Parathyroid adenoma (tissue), 2 donors: ENCODE results near the gene CASP3.

Experiments
- H2AFZ ChIP-seq: fragments of 300-600 bp; sonication (generic); one replicate; pipeline ENCODE4 v1.7.0; 2017; ENCODE audit warnings: antibody characterized with exemption, mild to moderate bottlenecking
- H3K27ac ChIP-seq: fragments of 300-600 bp; sonication (generic); one replicate; pipeline ENCODE4 v1.7.0; 2017
- H3K27me3 ChIP-seq: fragments of 300-600 bp; sonication (generic); one replicate; pipeline ENCODE4 v1.7.0; 2017; ENCODE audit warnings: low read length; ENCODE audit not compliant: control insufficient read depth, insufficient read depth
- H3K36me3 ChIP-seq: fragments of 300-600 bp; sonication (generic); one replicate; pipeline ENCODE4 v1.7.0; 2017; ENCODE audit warnings: low read length; ENCODE audit not compliant: control insufficient read depth, insufficient read depth
- H3K4me1 ChIP-seq: fragments of 300-600 bp; sonication (generic); one replicate; pipeline ENCODE4 v1.7.0; 2017; ENCODE audit warnings: control low read depth
- H3K4me2 ChIP-seq: fragments of 300-600 bp; sonication (generic); one replicate; pipeline ENCODE4 v1.7.0; 2017; ENCODE audit warnings: low read length
- H3K4me3 ChIP-seq: fragments of 300-600 bp; sonication (generic); one replicate; pipeline ENCODE4 v1.7.0; 2017; ENCODE audit warnings: low read depth, low read length
- H3K79me2 ChIP-seq: fragments of 300-600 bp; sonication (generic); one replicate; pipeline ENCODE4 v1.7.0; 2017; ENCODE audit warnings: control low read depth
- H3K9ac ChIP-seq: fragments of 300-600 bp; sonication (generic); one replicate; pipeline ENCODE4 v1.7.0; 2017; ENCODE audit warnings: mild to moderate bottlenecking
- H3K9me3 ChIP-seq: fragments of 300-600 bp; sonication (generic); one replicate; pipeline ENCODE4 v1.7.0; 2017; ENCODE audit warnings: low read length; ENCODE audit not compliant: control insufficient read depth
- CTCF ChIP-seq: fragments of 300-600 bp; sonication (generic); IDR thresholded peaks from one replicate; pipeline ENCODE4 v1.7.0; 2017; ENCODE audit warnings: antibody characterized with exemption, mild to moderate bottlenecking
- donor health status: primary hyperparathyroidism.

CASP3 gene

GRCh38 chr4:184641022-184641421 is 8.2 kb downstream of the CASP3 start:
- Histone ChIP-seq H3K27me3 (no peaks in the 10 kb centered on the region), H3K4me2 (no peak overlapping the region), H3K27ac (no peak overlapping the region), H3K9me3 (no peaks in the 10 kb centered on the region), H3K79me2 (peaks cover 27% of the 10 kb centered on the region), H2AFZ (no peak overlapping the region), H3K9ac (no peak overlapping the region), H3K4me3 (no peak overlapping the region), H3K36me3 (no peaks in the 10 kb centered on the region), H3K4me1 (peaks cover 7% of the 10 kb centered on the region)
- no peak for TF ChIP-seq CTCF

- Histone ChIP-seq H3K27ac (no peak overlapping the region), H2AFZ (no peak overlapping the region), H3K4me2 (no peak overlapping the region), H3K9me3 (no peaks in the 10 kb centered on the region), H3K4me3 (no peak overlapping the region), H3K36me3 (no peaks in the 10 kb centered on the region), H3K27me3 (no peaks in the 10 kb centered on the region), H3K79me2 (peaks cover 22% of the 10 kb centered on the region), H3K4me1 (peaks cover 7% of the 10 kb centered on the region), H3K9ac (no peak overlapping the region)
- TF ChIP-seq CTCF, result no peak
Observed at GRCh38 chr4:184636897-184637296, 12.3 kb downstream of the CASP3 start.

DNA sequence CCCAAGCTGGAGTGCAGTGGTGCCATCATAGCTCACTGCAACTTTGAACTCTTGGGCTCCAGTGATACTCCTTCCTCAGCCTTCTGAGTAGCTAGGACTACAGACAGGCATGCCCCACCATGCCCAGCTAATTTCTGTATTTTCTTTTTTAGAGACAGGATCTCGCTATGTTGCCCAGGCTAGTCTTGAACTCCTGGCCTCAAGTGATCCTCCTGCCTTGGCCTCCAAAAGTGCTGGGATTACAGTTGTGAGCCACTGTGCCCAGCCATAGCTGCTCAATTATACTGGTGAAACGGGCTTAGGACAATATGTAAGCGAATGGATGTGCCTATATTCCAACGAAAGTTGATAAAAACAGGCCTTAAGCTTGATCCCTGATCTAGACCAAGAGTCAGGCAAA is 13.1 kb downstream of the CASP3 start:
- TF ChIP-seq CTCF, result no peak
- H3K27me3 ChIP-seq, result no peaks in the 10 kb centered on the region
- no peak overlapping the region for H3K9ac ChIP-seq
- no peaks in the 10 kb centered on the region for H3K9me3 ChIP-seq
- H3K79me2 ChIP-seq, result peaks cover 17% of the 10 kb centered on the region
- no peaks in the 10 kb centered on the region for H3K36me3 ChIP-seq
- H3K4me2 ChIP-seq, result no peak overlapping the region
- H3K4me3 ChIP-seq, result no peak overlapping the region
- no peak overlapping the region for H2AFZ ChIP-seq
- H3K4me1 ChIP-seq, result peaks cover 7% of the 10 kb centered on the region
- no peak overlapping the region for H3K27ac ChIP-seq

DNA sequence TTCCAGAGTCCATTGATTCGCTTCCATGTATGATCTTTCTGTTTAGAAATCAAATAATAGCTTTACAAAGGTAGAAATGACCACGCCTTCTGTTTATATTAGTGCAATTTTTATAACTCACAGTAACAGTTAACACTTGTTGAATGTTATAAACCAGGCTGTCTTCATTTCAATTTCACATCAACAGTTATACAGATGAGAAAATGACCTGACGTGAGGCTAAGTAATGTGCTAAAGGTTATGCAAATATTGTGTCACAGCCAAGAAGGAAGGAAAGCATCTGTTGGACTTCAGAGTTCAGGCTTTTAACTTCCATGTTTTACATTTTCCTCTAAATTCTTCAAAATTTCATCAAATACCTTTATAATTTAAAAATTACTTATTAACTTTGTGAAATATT is 13.9 kb downstream of the CASP3 start:
- no peak overlapping the region for H3K9ac ChIP-seq
- H3K9me3 ChIP-seq, result no peaks in the 10 kb centered on the region
- no peaks in the 10 kb centered on the region for H3K36me3 ChIP-seq

More for the DNA sequence above, 13.9 kb downstream of the CASP3 start:
- peaks cover 7% of the 10 kb centered on the region for H3K4me1 ChIP-seq
- no peak overlapping the region for H3K27ac ChIP-seq
- no peak overlapping the region for H3K4me3 ChIP-seq
- no peak overlapping the region for H3K4me2 ChIP-seq
- no peaks in the 10 kb centered on the region for H3K27me3 ChIP-seq
- TF ChIP-seq CTCF, result no peak
- H3K79me2 ChIP-seq, result peaks cover 14% of the 10 kb centered on the region
- no peak overlapping the region for H2AFZ ChIP-seq
